NT2/D1 (cell line): ENCODE data around the gene PRDX3.

Experiments used
- SUZ12 ChIP-seq: IDR thresholded peaks from 2 replicates; pipeline ENCODE4 v1.6.1; 2011; ENCODE audit not compliant: insufficient read length, insufficient read depth; ENCODE audit errors: extremely low read depth
- YY1 ChIP-seq: IDR thresholded peaks from 2 replicates; pipeline ENCODE4 v1.6.1; 2011; ENCODE audit not compliant: insufficient read length, insufficient read depth

DNA sequence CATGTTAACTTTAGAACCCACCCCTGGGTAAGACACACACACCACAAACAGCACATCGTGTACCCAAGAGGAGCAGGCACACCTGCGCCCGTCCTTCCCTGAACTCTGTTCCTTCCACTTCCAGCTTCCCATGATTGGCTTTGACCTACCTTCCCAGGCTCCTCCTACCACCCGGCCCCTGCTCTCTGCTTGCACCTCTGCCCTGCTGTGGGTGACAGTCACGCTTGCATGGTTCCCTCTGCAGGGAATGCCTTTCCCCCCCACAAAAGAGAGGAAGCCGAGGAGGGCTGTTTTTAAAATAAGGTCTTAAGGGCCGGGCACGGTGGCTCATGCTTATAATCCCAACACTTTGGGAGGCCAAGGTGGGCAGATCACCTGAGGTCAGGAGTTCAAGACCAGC lies 29.5 kb downstream of the PRDX3 start:
- no peak for TF ChIP-seq SUZ12
- no peak for TF ChIP-seq YY1
